Fibroblast of lung (primary cell): ENCODE measurements around the gene SLC16A6.

Experiments
- CTCF ChIP-seq, 2 donors: IDR thresholded peaks in 1 of 2; conservative IDR thresholded peaks in 1 of 2; 1 replicate in 1 of 2; 2 replicates in 1 of 2; pipeline ENCODE4 v1.5.1; 2011 to 2012; ENCODE audit warnings: low read length in 2 of 2, control low read depth in 1 of 2, inconsistent platforms in 1 of 2, low read depth in 1 of 2, mild to moderate bottlenecking in 1 of 2
- EZH2 ChIP-seq: IDR thresholded peaks from 2 replicates; pipeline ENCODE4 v1.5.1; 2012; ENCODE audit warnings: low read length, control low read depth, mild to moderate bottlenecking; ENCODE audit errors: missing control alignments

GRCh38 chr17:68319410-68320162 lies 28.7 kb upstream of the SLC16A6 start:
- TF ChIP-seq CTCF (conservative IDR thresholded peaks at IDR 0.05 in 1 of 2, IDR thresholded peaks at IDR 0.05 in 1 of 2; ENCODE audit: low read depth in 1 of 2, low read length in 2 of 2) (no peak), EZH2 (no peak)
